Hypothalamus (tissue), 51 donors: ENCODE results near the gene MAP3K6.
"Not testable (repeated sequence)": the region's sequence is repeated elsewhere in the genome, so short reads cannot be mapped to it uniquely, and the experiment has no call there.

Source experiments
- DNase-seq, 51 donors: peaks; one replicate each; lab custom pipeline; 2025; lab: John Stamatoyannopoulos, UW

The MAP3K6 gene

GRCh38 chr1:27397110-27397509 lies 30.3 kb upstream of the MAP3K6 start:
- DNase-seq: no peak

- peak in 43 of 51 donors; percentile 13 to 78 (median 50) for DNase-seq
These were observed 28.9 kb upstream of the MAP3K6 start for GRCh38 chr1:27395441-27396195.

- DNase-seq: no peak
These were observed 28.2 kb upstream of the MAP3K6 start for GRCh38 chr1:27394925-27395324.

GRCh38 chr1:27394282-27394658 lies 27.5 kb upstream of the MAP3K6 start:
- no peak for DNase-seq

- no peak for DNase-seq
These were observed 27.0 kb upstream of the MAP3K6 start for GRCh38 chr1:27393641-27394281.

GRCh38 chr1:27392778-27393635 lies 26.2 kb upstream of the MAP3K6 start:
- peak in 1 of 51 donors; percentile 66 for DNase-seq

GRCh38 chr1:27392096-27392777 lies 25.5 kb upstream of the MAP3K6 start, which contains the start of gene GPR3:
Gene GPR3, plus strand, starts transcription at chr1:27392622. Its CDS starts 1,177 bp downstream, at chr1:27393799.
- peak in 49 of 51 donors; percentile 24 to 92 (median 81) for DNase-seq

- peak in 34 of 51 donors; percentile 9 to 67 (median 46) for DNase-seq
These were observed 24.8 kb upstream of the MAP3K6 start for GRCh38 chr1:27391511-27392095.

GRCh38 chr1:27388337-27389005 lies 21.7 kb upstream of the MAP3K6 start:
- DNase-seq: peak in 28 of 51 donors; percentile 5 to 50 (median 22)

GRCh38 chr1:27384797-27385196 lies 18.0 kb upstream of the MAP3K6 start:
- DNase-seq: not testable (repeated sequence)

- no peak for DNase-seq
These were observed 16.9 kb upstream of the MAP3K6 start for GRCh38 chr1:27383661-27384060.

GRCh38 chr1:27383039-27383605 lies 16.4 kb upstream of the MAP3K6 start, which contains the start of gene CD164L2:
Gene CD164L2, minus strand, starts transcription at chr1:27383333. Its CDS starts 94 bp downstream, at chr1:27383239.
- DNase-seq: no peak

GRCh38 chr1:27381969-27382762 lies 15.4 kb upstream of the MAP3K6 start:
- DNase-seq: no peak

GRCh38 chr1:27380766-27381733 lies 14.3 kb upstream of the MAP3K6 start:
- DNase-seq: no peak

- DNase-seq: no peak
These were observed 13.5 kb upstream of the MAP3K6 start for GRCh38 chr1:27380224-27380623.

GRCh38 chr1:27379564-27380122 lies 12.9 kb upstream of the MAP3K6 start:
- no peak for DNase-seq
